ENCODE data around the gene PCDHGC3.
A peak's percentile ranks its signal among the peaks of the same experiment; 100 is the strongest.

PCDHGC3 gene

DNA sequence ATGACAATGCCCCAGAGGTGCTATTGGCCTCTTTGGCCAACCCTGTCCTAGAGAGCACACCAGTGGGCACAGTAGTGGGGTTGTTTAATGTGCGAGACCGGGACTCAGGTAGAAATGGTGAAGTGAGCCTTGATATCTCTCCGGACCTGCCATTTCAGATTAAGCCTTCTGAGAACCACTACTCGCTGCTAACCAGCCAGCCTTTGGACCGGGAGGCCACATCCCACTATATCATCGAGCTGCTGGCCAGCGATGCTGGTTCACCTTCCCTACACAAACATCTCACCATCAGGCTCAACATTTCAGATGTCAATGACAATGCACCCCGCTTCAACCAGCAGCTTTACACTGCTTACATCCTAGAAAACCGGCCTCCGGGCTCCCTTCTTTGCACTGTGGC, 14.5 kb downstream of the PCDHGC3 start:
- in situ Hi-C loops (cut with MboI; ENCODE audit: low sequenced_read_pairs, unreplicated experiment): no loop called here

DNA sequence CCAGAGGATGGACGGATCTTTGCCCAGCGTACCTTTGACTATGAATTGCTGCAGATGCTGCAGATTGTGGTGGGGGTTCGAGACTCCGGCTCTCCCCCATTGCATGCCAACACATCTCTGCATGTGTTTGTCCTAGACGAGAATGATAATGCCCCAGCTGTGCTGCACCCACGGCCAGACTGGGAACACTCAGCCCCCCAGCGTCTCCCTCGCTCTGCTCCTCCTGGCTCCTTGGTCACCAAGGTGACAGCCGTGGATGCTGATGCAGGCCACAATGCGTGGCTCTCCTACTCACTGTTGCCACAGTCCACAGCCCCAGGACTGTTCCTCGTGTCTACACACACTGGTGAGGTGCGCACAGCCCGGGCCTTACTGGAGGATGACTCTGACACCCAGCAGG, 15.0 kb downstream of the PCDHGC3 start:
- in situ Hi-C loops (cut with MboI; ENCODE audit: low sequenced_read_pairs, unreplicated experiment): no loop called here
- no peak for DNase-seq (ENCODE audit: low spot score)
- TF ChIP-seq, protein P1, sequence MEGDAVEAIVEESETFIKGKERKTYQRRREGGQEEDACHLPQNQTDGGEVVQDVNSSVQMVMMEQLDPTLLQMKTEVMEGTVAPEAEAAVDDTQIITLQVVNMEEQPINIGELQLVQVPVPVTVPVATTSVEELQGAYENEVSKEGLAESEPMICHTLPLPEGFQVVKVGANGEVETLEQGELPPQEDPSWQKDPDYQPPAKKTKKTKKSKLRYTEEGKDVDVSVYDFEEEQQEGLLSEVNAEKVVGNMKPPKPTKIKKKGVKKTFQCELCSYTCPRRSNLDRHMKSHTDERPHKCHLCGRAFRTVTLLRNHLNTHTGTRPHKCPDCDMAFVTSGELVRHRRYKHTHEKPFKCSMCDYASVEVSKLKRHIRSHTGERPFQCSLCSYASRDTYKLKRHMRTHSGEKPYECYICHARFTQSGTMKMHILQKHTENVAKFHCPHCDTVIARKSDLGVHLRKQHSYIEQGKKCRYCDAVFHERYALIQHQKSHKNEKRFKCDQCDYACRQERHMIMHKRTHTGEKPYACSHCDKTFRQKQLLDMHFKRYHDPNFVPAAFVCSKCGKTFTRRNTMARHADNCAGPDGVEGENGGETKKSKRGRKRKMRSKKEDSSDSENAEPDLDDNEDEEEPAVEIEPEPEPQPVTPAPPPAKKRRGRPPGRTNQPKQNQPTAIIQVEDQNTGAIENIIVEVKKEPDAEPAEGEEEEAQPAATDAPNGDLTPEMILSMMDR (IDR thresholded peaks at IDR 0.05; ENCODE audit: borderline replicate concordance, control extremely low read depth, extremely low read depth, insufficient read depth, missing control alignments): no peak

More for the DNA sequence above, 14.5 kb downstream of the PCDHGC3 start:
- no peak for DNase-seq (ENCODE audit: low spot score)
- TF ChIP-seq, protein P1 (IDR thresholded peaks at IDR 0.05; ENCODE audit: borderline replicate concordance, control extremely low read depth, extremely low read depth, insufficient read depth, missing control alignments): no peak

DNA sequence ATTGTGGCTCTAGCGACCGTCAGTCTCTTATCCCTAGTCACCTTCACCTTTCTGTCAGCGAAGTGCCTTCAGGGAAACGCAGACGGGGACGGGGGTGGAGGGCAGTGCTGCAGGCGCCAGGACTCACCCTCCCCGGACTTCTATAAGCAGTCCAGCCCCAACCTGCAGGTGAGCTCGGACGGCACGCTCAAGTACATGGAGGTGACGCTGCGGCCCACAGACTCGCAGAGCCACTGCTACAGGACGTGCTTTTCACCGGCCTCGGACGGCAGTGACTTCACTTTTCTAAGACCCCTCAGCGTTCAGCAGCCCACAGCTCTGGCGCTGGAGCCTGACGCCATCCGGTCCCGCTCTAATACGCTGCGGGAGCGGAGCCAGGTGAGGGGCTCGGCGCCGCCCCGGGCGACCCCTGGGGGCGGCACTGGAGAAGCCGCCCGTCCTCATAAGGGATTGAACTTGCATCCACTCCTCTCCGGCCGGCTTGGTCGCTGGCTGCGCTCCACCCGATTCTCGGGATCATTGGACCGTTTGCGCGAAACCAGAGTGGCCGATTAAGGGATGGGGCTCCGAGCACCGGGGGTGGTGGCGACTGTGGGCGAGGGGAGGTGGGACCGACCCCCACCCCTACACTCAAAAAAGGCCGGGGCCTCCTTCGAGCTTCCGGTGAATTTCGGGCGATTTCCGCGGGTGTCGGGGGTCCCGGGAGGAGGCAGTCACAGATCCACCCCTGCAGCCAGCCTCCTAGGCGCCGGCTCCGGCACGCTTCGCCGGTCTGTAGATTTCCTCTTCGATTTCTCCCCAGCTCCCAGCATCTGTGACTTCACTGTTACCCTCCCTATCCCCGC, 15.8 kb downstream of the PCDHGC3 start:
- DNase-seq (ENCODE audit: low spot score): no peak
- TF ChIP-seq, protein P1 (IDR thresholded peaks at IDR 0.05; ENCODE audit: borderline replicate concordance, control extremely low read depth, extremely low read depth, insufficient read depth, missing control alignments): no peak
- in situ Hi-C loops (cut with MboI; ENCODE audit: low sequenced_read_pairs, unreplicated experiment): no loop called here

DNA sequence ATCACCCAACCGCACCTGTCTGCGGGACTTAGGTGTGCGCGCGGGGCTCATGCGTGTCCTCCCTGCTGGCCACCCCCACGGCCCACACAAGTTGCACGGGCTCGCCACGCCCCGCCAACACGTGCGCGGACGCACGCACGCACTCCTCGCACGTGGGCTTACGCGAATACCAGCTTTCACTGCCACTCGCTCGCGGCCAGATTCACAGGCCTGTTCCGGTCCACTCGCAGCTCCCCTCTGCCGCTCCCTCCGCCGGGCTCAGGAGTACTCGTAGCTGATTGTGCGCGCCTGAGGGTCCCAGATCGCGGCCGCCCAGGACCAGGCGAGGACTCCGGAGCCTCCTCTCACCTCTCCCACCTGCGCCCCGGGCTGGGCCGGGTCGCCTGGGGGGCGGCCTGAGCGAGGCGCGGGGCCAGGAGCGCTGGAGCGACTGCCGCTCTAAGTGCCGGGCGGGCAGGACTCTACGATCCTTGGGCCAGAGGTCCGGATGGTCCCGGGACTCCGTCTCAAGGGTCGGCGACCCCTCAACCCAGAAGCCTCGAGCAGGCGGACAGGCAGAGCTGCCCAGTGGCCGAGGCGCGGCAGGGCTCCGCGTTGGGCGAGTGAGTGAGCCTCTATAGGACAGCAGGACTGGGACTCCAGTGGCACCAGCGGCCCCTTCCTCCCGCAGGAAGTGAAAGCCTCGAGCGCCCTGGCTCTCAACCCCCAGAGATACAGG, 16.6 kb downstream of the PCDHGC3 start:
- in situ Hi-C loops (cut with MboI; ENCODE audit: low sequenced_read_pairs, unreplicated experiment): no loop called here
- peak; percentile 60 for DNase-seq (ENCODE audit: low spot score)
- TF ChIP-seq, protein P1 (IDR thresholded peaks at IDR 0.05; ENCODE audit: borderline replicate concordance, control extremely low read depth, extremely low read depth, insufficient read depth, missing control alignments): no peak

DNA sequence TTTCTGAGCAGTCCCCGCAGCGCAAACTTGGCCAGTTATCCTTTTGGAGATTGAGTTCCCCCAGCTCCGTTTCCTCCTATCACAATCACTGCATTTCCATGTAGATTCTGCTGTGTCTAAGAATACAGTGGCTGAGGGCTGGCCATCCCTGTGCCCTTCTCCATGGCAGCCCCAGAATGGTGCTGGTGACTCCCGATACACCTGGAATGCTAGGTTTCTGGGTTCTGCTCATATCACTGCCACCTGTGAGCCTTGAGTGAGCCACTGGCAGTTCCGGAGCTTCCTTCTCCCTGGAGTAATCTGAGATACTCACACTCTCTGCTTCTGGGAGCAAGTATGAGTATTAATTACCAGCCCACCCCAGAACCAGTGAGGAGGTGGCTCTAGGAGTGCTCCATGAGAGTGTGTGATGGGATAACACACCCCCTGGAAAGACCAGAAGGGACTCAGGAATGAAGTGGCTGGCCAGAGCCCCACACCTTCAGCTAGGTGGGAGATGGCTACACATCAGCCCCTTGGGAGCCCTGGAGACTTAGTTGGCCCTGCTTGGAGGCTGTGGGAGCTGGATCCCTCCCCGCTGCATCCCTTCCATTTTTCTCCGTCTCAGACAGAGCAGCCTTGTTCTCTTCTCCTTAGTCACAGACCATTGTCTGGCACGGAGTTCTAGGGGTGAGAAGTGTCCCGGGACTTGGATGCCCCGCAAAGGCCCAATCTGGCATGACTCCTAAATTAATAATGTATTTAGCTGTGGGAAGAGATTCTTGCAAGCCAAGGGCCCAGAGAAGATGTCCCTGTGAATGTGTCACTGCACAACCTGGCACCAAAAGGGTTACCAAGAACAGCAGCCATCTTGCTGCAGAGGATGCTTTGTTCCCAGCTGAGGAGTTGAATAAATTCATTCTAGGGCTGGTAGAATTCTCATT, 18.0 kb downstream of the PCDHGC3 start:
- in situ Hi-C loops (cut with MboI; ENCODE audit: low sequenced_read_pairs, unreplicated experiment): no loop called here
- TF ChIP-seq, protein P1 (IDR thresholded peaks at IDR 0.05; ENCODE audit: borderline replicate concordance, control extremely low read depth, extremely low read depth, insufficient read depth, missing control alignments): no peak
- DNase-seq (ENCODE audit: low spot score): no peak
